K562 (cell line): ENCODE measurements around the gene HHIPL1. TPM values are rescaled to one million over a fixed set of nuclear protein-coding genes. Genes with fewer than 3 reads are reported as not detected.

Experiments used
- ATAC-seq: fragments of 200-7000 bp; cut with Tn5 transposase; 3 replicates; pipeline ENCODE4 v1.9.1; 2020; ENCODE audit warnings: moderate library complexity
- BruUV-seq: library from RNA; stranded (reverse); fragments of 400-500 nt; replicated peaks from 2 replicates; lab custom pipeline; 2021; lab: Mats Ljungman, UMichigan
- CTCF ChIA-PET: fragments of 300-600 bp; formaldehyde crosslinking; extraction: SDS; loops from one replicate; lab custom pipeline; 2021; ENCODE audit warnings: low intra/inter-chr PET ratio; lab: Yijun Ruan, JAX
- POLR2A ChIA-PET: fragments of 300-600, 350-650 bp; sonication (Branson Sonifier 250); formaldehyde crosslinking; extraction: SDS; loops from one replicate; lab custom pipeline; 2021; ENCODE audit warnings: antibody characterized with exemption, inconsistent platforms; lab: Yijun Ruan, JAX
- DNase-seq, 4 experiments: peaks; one replicate each; pipeline versions ENCODE4 v3.0.0 to v3.0.0-alpha.2; 2011 to 2018; ENCODE audit warnings: low spot score in 3 of 4, mixed read lengths in 3 of 4; ENCODE audit errors: extremely low read depth in 1 of 4
- FAIRE-seq: peaks from 2 replicates; lab custom pipeline; 2011; peaks lifted over from hg19 to GRCh38; lab: Jason Lieb, UNC
- H2AFZ ChIP-seq: 2 replicates; pipeline ENCODE4 v1.6.0; 2011; ENCODE audit warnings: low read depth, low read length, control low read depth, inconsistent platforms
- H3K27ac ChIP-seq: fragments of 200-600 bp; 3 replicates; pipeline ENCODE4 v1.8.0; 2011; ENCODE audit warnings: low read depth, mild to moderate bottlenecking, control low read depth, inconsistent platforms, low read length, moderate library complexity, mixed read lengths; ENCODE audit errors: extremely low read depth
- H3K27me3 ChIP-seq, 2 experiments: fragments of 300-600 bp in 1 of 2; 2 replicates in 1 of 2; 3 replicates in 1 of 2; pipeline versions ENCODE4 v1.6.0 to v1.8.0; 2011; ENCODE audit warnings: inconsistent platforms in 2 of 2, low read length in 2 of 2, mild to moderate bottlenecking in 1 of 2, mixed read lengths in 1 of 2, moderate library complexity in 1 of 2; ENCODE audit not compliant: control insufficient read depth in 2 of 2, insufficient read depth in 2 of 2
- H3K36me3 ChIP-seq: fragments of 300-600 bp; 3 replicates; pipeline ENCODE4 v1.8.0; 2011; ENCODE audit warnings: mild to moderate bottlenecking, low read length, inconsistent platforms; ENCODE audit not compliant: control insufficient read depth, insufficient read depth
- H3K4me1 ChIP-seq, 2 experiments: fragments of 200-600 bp in 1 of 2; replicated peaks in 1 of 2; 2 replicates in 1 of 2; 3 replicates in 1 of 2; pipeline versions ENCODE4 v1.5.1 to v1.8.0; 2011; ENCODE audit warnings: inconsistent platforms in 2 of 2, low read length in 2 of 2, mild to moderate bottlenecking in 1 of 2, mixed read lengths in 1 of 2, moderate library complexity in 1 of 2; ENCODE audit not compliant: control insufficient read depth in 2 of 2, insufficient read depth in 2 of 2
- H3K4me2 ChIP-seq: 2 replicates; pipeline ENCODE4 v1.6.1; 2011; ENCODE audit warnings: low read length, control low read depth, inconsistent platforms, mixed read lengths; ENCODE audit not compliant: insufficient read depth
- H3K4me3 ChIP-seq: fragments of 200-600 bp; sonication (generic), shearing (Covaris generic); 2 replicates; pipeline ENCODE4 v1.5.1; 2016; ENCODE audit warnings: control low read depth, inconsistent platforms
- H3K79me2 ChIP-seq: fragments of 200-600 bp; 3 replicates; pipeline ENCODE4 v1.8.0; 2011; ENCODE audit warnings: low read length, inconsistent platforms; ENCODE audit not compliant: control insufficient read depth, insufficient read depth
- H3K9ac ChIP-seq, 2 experiments: 2 replicates each; pipeline versions ENCODE4 v1.6.0 to v1.6.1; 2011; ENCODE audit warnings: low read depth in 2 of 2, low read length in 2 of 2, control low read depth in 1 of 2, inconsistent platforms in 1 of 2, mild to moderate bottlenecking in 1 of 2, mixed read lengths in 1 of 2; ENCODE audit not compliant: insufficient read depth in 1 of 2
- H3K9me1 ChIP-seq: one replicate; pipeline ENCODE4 v1.6.0; 2011; ENCODE audit warnings: inconsistent platforms, mild to moderate bottlenecking, low read length, moderate library complexity; ENCODE audit not compliant: control insufficient read depth, insufficient read depth
- H3K9me3 ChIP-seq: replicated peaks from 2 replicates; pipeline ENCODE4 v1.5.1; 2011; ENCODE audit warnings: low read depth, low read length, inconsistent platforms; ENCODE audit not compliant: control insufficient read depth, insufficient read depth
- H4K20me1 ChIP-seq: replicated peaks from 2 replicates; pipeline ENCODE4 v1.6.1; 2011; ENCODE audit warnings: low read length, inconsistent platforms, mixed read lengths; ENCODE audit not compliant: control insufficient read depth, insufficient read depth
- EP400 ChIP-seq: fragments of 450-650 bp; IDR thresholded peaks from 2 replicates; pipeline ENCODE4 v1.6.1; 2017; ENCODE audit warnings: antibody characterized with exemption, mild to moderate bottlenecking, moderate library complexity
- ETV5 ChIP-seq: sonication (generic); formaldehyde crosslinking; IDR thresholded peaks from 2 replicates; pipeline ENCODE4 v1.4.0; 2020; ENCODE audit warnings: low read depth, mild to moderate bottlenecking, missing genetic modification reagents
- FOXA3 ChIP-seq, 2 experiments: fragments of 450-650 bp in 1 of 2; sonication (generic) in 1 of 2; formaldehyde crosslinking; IDR thresholded peaks in 1 of 2; conservative IDR thresholded peaks in 1 of 2; 2 replicates each; pipeline versions ENCODE4 v1.4.0 to v1.8.0; 2020 to 2022; ENCODE audit warnings: mild to moderate bottlenecking in 2 of 2, missing genetic modification reagents in 1 of 2
- GABPB2 ChIP-seq: fragments of 250-450 bp; sonication (Bioruptor Pico); conservative IDR thresholded peaks from 2 replicates; pipeline ENCODE4 v1.5.1; 2021; ENCODE audit warnings: mild to moderate bottlenecking
- HDGF ChIP-seq: fragments of 450-650 bp; IDR thresholded peaks from 2 replicates; pipeline ENCODE4 v1.6.1; 2016
- MNT ChIP-seq, 2 experiments: fragments of 450-650 bp; conservative IDR thresholded peaks; 2 replicates each; pipeline ENCODE4 v1.6.1; 2017; ENCODE audit warnings: mild to moderate bottlenecking in 2 of 2, moderate library complexity in 2 of 2
- NR1H2 ChIP-seq: sonication (generic); formaldehyde crosslinking; IDR thresholded peaks from 2 replicates; pipeline ENCODE4 v1.4.0; 2020; ENCODE audit warnings: mild to moderate bottlenecking, missing genetic modification reagents
- NR3C1 ChIP-seq: sonication (generic); formaldehyde crosslinking; IDR thresholded peaks from 2 replicates; pipeline ENCODE4 v1.8.1; 2022; ENCODE audit warnings: missing genetic modification reagents
- PREB ChIP-seq: sonication (generic); formaldehyde crosslinking; IDR thresholded peaks from 2 replicates; pipeline ENCODE4 v1.8.1; 2023; ENCODE audit warnings: mild to moderate bottlenecking, missing genetic modification reagents
- RBM22 ChIP-seq: fragments of 200-400 bp; formaldehyde crosslinking; IDR thresholded peaks from 2 replicates; pipeline ENCODE4 v1.6.1; 2018; ENCODE audit warnings: low read length, low read depth; ENCODE audit not compliant: poor library complexity, severe bottlenecking
- RBM34 ChIP-seq: fragments of 200-400 bp; formaldehyde crosslinking; IDR thresholded peaks from 2 replicates; pipeline ENCODE4 v1.6.1; 2018; ENCODE audit warnings: low read length, borderline replicate concordance; ENCODE audit not compliant: insufficient read depth
- SAFB ChIP-seq: fragments of 200-400 bp; formaldehyde crosslinking; IDR thresholded peaks from 2 replicates; pipeline ENCODE4 v1.6.1; 2017; ENCODE audit warnings: low read depth, low read length, borderline replicate concordance
- THAP12 ChIP-seq: fragments of 250-450 bp; sonication (Bioruptor Pico); IDR thresholded peaks from 2 replicates; pipeline ENCODE4 v1.9.0; 2021; ENCODE audit warnings: mild to moderate bottlenecking, inconsistent platforms
- ZC3H11A ChIP-seq: IDR thresholded peaks from 2 replicates; pipeline ENCODE4 v1.6.1; 2012; ENCODE audit warnings: low read depth, low read length, improper control_type of control experiment
- ZNF395 ChIP-seq: fragments of 200-800 bp; sonication (Bioruptor generic); IDR thresholded peaks from 2 replicates; pipeline ENCODE4 v1.6.1; 2017; ENCODE audit warnings: missing genetic modification characterization, missing compliant biosample characterization
- WGBS: fragments of 100-300 bp; shearing (Covaris generic); methylation state at CpG from one replicate; pipeline ENCODE4 v1.1.6; 2016; ENCODE audit warnings: low coverage, mixed read lengths; ENCODE audit not compliant: insufficient coverage; ENCODE audit errors: missing lambda C conversion rate; 5-methylcytosine and 5-hydroxymethylcytosine counted together
- in situ Hi-C: fragments of 300-500 bp; cut with MboI; formaldehyde crosslinking; loops from 4 replicates; pipeline ENCODE4 v1.15.0; 2018; ENCODE audit warnings: inconsistent platforms, mixed read lengths
- intact Hi-C: fragments of 100-400 bp; cut with micrococcal nuclease; formaldehyde crosslinking; loops from 2 replicates; pipeline ENCODE4 v1.14.2; 2022
- polyA plus RNA-seq, 8 experiments: library from polyadenylated mRNA; depleted of rRNA in 4 of 8; stranded (reverse) in 5 of 8; unstranded in 3 of 8; fragments of >200 nt; fragmentation: Nextera tagmentation in 2 of 8; fragmentation: Illumina TruSeq in 1 of 8; extraction: Ambion mirVana in 2 of 8; extraction: Trizol in 1 of 8; gene quantifications; 2 replicates each; pipeline versions ENCODE4 v1.2.1 to v1.2.3, GENCODE V29; 2011 to 2014; ENCODE audit warnings: inconsistent platforms in 1 of 8, missing spikeins in 1 of 8
- total RNA-seq, 7 experiments: library from RNA; depleted of rRNA in 6 of 7; stranded (reverse); fragments of >200 nt in 6 of 7; fragmentation: Illumina TruSeq in 2 of 7; extraction: Trizol in 2 of 7; gene quantifications; 2 replicates each; pipeline versions ENCODE4 v1.2.1 to v1.2.3, GENCODE V29; 2011 to 2021; ENCODE audit warnings: low replicate concordance in 1 of 7

The HHIPL1 gene
- total and polyA plus RNA-seq, 9 of the 15 experiments (the other 6 are each of a cell fraction or from before 2014, with no cell fraction given): not detected

GRCh38 chr14:99679111-99679510 lies 34.2 kb downstream of the HHIPL1 start:
- no peak for DNase-seq
- no peaks in the 10 kb centered on the region for H4K20me1 ChIP-seq
- POLR2A ChIA-PET: no interaction called here

More at GRCh38 chr14:99679111-99679510, 34.2 kb downstream of the HHIPL1 start:
- Histone ChIP-seq H3K9me1 (no peaks in the 10 kb centered on the region), H2AFZ (no peak overlapping the region), H3K9me3 (no peaks in the 10 kb centered on the region; the same call in 1 of the 2 replicates), H3K27me3 (peaks cover 0 to 28% of the 10 kb centered on the region in 2 experiments; a peak in 2 of 5 replicates), H3K9ac (no peak overlapping the region), H3K4me3 (no peak overlapping the region), H3K4me1 (peaks cover 0 to 13% of the 10 kb centered on the region in 2 experiments; a peak in 2 of 5 replicates), H3K36me3 (no peaks in the 10 kb centered on the region), H3K4me2 (no peak overlapping the region), H3K27ac (no peak overlapping the region), H3K79me2 (no peaks in the 10 kb centered on the region; the same call in 2 of the 3 replicates)
- TF ChIP-seq HDGF: no peak
- no peak for TF ChIP-seq NR3C1 (CRISPR knock-in tag)
- TF ChIP-seq EP400: no peak
- no peak for TF ChIP-seq FOXA3 (CRISPR knock-in tag; conservative IDR thresholded peaks at IDR 0.05 in 1 of 2, IDR thresholded peaks at IDR 0.05 in 1 of 2)
- TF ChIP-seq PREB (CRISPR knock-in tag): no peak
- no peak for TF ChIP-seq RBM34
- no peak for TF ChIP-seq ETV5 (CRISPR knock-in tag)
- TF ChIP-seq THAP12: no peak
- TF ChIP-seq MNT (conservative IDR thresholded peaks at IDR 0.05): no peak
- TF ChIP-seq GABPB2 (CRISPR knock-in tag): no peak
- TF ChIP-seq SAFB: no peak
- no peak for TF ChIP-seq RBM22
- TF ChIP-seq NR1H2 (CRISPR knock-in tag): no peak
- no peak for TF ChIP-seq ZNF395 (CRISPR knock-in tag)
- no peak for TF ChIP-seq ZC3H11A
- BruUV-seq: no TSS peak
- intact Hi-C loops (no loop called here), in situ Hi-C loops (no loop called here)
- ATAC-seq: no peak
- FAIRE-seq: no peak
- WGBS: 4% methylated on average over 2 of the region's 2 CpGs
- CTCF ChIA-PET: no interaction called here
